NCI-H1694 treated with DMSO at 0.1 percent for 48 hours (cell line): Measurements from ENCODE around the gene NTN4.
"Not testable (repeated sequence)": the region's sequence is repeated elsewhere in the genome, so short reads cannot be mapped to it uniquely, and the experiment has no call there.

Experiments used
- DNase-seq: peaks from one replicate; lab custom pipeline; 2025; lab: John Stamatoyannopoulos, UW

NTN4 gene

GRCh38 chr12:95710386-95710785 is 80.2 kb downstream of the NTN4 start:
- no peak for DNase-seq

DNA sequence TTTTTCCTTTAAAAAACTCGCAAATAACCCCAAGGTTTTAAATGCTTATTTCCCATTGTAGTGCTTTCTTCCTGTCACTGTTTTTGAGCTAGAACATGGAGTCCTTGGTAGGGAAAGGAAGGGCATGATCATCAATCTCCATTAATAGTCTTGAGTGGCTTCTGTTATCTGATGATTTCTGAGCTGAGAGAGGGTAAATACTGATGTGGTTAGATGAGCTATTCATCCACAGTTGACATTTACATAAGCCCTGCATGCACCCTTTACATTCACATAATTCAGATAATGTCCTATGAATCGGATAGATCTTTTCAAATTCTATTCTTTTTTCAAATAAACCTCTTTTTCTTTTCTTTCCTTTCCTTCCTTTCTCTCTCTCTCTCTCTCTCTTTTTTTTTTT is 81.4 kb downstream of the NTN4 start:
- no peak for DNase-seq

DNA sequence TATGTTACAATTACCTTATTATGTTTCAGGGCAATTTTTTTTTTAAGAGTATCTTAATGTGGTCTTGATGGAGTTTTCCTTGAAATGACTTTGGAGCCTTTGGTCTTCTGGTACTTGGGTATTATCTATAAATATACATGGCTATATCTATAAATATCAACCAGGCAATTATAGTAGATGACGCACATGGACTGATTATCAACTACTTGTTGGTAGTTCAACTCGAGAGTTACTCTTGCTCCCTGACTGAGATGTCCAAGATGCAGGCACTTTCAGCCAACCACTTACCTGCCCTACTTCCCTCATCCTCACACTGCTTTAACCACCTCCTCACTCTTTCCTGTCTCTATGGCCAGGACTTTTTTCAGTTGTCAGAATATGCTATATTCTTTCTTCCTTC is 85.4 kb downstream of the NTN4 start:
- DNase-seq = no peak

- DNase-seq = no peak
Observed at GRCh38 chr12:95703986-95704385, 86.6 kb downstream of the NTN4 start.

DNA sequence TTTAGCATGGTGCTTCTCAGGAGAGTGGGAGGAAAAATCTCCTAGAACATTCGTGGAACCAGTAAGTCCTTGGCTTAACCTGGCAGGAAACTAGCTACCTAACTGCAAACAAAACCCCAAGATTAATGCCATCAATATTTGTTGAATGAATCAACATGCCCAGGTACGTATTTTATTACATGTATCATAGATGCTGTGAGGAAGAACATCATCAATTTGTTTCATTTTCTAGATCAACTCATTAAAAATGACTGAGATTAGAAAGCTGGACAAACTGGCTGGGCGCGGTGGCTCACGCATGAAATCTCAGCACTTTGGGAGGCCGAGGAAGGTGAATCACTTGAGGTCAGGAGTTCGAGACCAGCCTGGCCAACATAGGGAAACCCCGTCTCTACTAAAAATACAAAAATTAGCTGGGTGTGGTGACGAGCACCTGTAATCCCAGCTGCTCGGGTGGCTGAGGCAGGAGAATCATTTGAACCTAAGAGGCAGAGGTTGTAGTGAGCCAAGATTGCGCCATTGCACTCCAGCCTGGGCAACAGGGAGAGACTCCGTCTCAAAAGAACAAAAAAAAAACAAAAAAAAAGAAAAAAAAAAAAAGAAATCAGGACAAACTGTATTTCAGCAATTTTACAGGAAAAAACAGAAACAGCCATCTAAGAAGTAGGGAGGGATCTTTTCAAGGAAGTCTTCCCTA is 88.7 kb downstream of the NTN4 start:
- no peak for DNase-seq

DNA sequence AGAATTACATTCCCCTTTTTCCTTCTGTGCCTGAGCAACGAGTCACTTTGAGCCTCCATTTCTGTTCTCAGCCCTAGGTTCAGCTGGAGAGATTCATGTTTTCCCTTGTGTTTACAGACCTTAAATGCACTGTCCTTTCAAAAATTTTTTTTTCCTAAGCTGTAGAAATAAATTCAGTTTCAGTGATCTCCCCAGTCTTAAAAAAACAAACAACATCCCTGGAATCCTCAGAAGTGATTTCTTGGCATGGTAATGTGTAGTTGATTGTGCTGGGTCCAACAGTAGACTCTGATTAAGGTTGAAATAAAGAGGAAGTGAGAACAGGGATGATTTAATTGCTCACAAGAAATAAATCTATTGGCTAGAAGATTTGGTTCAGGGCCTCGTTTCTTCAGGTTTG is 89.3 kb downstream of the NTN4 start:
- DNase-seq = no peak

GRCh38 chr12:95700316-95700785 is 90.2 kb downstream of the NTN4 start:
- no peak for DNase-seq

GRCh38 chr12:95699579-95699978 is 91.0 kb downstream of the NTN4 start:
- no peak for DNase-seq

- no peak for DNase-seq
Observed at GRCh38 chr12:95694136-95694535, 96.4 kb downstream of the NTN4 start.

- no peak for DNase-seq
Observed at GRCh38 chr12:95693689-95694088, 96.9 kb downstream of the NTN4 start.

GRCh38 chr12:95690861-95691635 is 99.5 kb downstream of the NTN4 start:
- no peak for DNase-seq

- DNase-seq = no peak
Observed at GRCh38 chr12:95687937-95688336, 102.6 kb downstream of the NTN4 start.

GRCh38 chr12:95683418-95683817 is 107.1 kb downstream of the NTN4 start:
- no peak for DNase-seq

GRCh38 chr12:95681210-95681765 is 109.3 kb downstream of the NTN4 start:
- DNase-seq = no peak

GRCh38 chr12:95678684-95679083 is 111.9 kb downstream of the NTN4 start:
- no peak for DNase-seq

- DNase-seq = not testable (repeated sequence)
Observed at GRCh38 chr12:95677782-95678181, 112.8 kb downstream of the NTN4 start.

DNA sequence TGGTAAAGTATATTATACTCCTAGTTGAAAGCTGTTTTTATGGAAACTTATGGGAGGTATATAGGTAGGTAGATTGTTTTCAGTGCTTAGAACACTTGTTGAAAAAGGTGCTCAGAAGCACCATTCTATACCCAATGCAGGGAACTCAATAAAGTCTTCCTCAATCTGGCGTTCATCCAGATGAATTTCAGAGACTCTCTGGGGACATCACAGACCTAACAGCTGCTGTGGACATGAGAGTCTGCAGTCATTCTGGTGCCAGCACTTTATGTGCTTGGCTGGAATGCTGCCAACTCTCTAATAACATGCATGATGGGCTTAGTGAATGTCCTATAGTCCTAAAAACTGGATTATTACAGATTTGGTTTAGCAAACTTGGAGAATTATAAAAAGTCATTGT is 115.9 kb downstream of the NTN4 start:
- peak; percentile 93 for DNase-seq

DNA sequence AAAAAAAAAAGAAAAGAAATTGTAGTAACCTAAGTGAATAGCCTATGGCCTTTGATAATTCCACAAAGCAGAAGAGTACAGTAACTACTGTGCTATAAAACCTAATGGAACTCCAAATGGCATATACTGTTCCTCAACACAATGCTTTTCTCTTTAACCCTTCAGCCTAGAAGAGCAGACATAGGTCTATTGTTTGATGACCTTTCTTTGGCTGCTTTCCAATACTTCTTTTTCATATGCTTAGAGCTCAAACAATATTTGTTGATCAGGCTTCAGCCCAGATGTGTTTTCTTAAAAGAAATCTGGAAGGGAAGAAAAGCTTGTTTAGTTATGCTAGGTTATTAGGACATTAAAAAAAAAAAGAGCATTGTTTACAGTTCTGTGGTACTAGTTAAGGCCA is 116.4 kb downstream of the NTN4 start:
- DNase-seq = peak; percentile 18

DNA sequence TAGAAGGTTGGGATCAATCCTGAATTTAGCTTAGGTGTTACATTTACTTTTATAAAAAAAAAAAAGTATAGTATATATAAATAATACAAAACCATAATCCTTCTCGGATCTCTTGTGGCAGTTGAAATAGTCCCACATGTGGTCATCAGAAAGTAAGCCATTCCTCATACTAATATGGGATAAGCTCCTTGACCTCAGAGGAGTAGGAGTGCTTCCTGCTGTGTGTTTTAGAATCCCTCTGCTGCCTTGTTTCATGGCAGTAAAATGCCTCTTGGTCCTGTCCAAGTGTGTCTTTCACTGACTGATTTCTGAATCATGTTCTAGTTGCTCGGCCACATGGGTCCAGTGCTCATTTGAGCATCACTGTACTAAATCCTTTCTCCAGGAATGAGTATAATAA is 117.0 kb downstream of the NTN4 start:
- DNase-seq = no peak

- DNase-seq = no peak
Observed at GRCh38 chr12:95672166-95672565, 118.4 kb downstream of the NTN4 start.

DNA sequence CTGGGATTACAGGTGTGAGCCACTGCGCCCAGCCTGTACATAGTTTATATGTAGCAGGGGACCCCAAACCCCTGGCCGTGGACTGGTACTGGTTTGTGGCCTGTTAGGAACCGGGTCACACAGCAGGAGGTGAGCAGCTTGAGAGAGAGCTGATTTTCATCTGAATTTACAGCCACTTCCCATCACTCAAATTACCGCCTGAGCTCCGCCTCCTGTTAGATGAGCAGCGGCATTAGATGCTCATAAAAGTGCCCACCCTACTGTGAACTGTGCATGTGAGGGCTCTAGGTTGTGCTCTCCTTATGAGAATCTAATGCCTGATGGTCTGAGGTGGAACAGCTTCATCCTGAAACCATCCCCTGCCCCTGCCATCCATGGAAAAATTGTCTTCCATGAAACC is 119.3 kb downstream of the NTN4 start:
- no peak for DNase-seq

DNA sequence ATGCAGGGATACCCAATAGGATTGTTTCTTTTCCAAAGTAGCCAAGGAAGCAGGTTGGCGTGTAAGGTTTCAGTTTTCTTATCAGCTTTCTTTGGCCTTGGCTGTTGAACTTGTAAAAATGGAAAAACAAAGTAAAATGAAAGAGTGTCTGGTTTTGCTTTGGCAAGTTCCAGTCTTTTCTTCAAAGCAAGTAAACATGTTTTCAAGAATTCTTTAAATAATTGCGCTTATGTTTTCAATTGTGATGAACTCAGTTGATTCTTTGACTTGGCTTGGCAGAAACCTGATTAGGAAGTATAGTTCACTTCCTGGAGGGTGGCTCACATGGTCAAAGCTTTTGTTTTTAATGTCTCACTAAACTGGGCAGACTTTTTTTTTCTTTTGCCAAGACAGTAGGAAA is 127.0 kb downstream of the NTN4 start:
- DNase-seq = no peak

GRCh38 chr12:95661360-95661759 is 129.2 kb downstream of the NTN4 start:
- no peak for DNase-seq
